DOHH2 (cell line): ENCODE measurements around the gene KLHDC7A.

Experiments
- H3F3A ChIP-seq: fragments of 200-600 bp; sonication (generic), shearing (Covaris generic); 2 replicates; pipeline ENCODE4 v1.6.0; 2016; ENCODE audit warnings: antibody characterized with exemption, mild to moderate bottlenecking; ENCODE audit not compliant: control insufficient read depth, insufficient read depth
- H3K27ac ChIP-seq: fragments of 200-600 bp; sonication (generic); 2 replicates; pipeline ENCODE4 v1.5.1; 2014; ENCODE audit warnings: low read depth, mild to moderate bottlenecking, low read length, moderate library complexity
- H3K27me3 ChIP-seq: fragments of 200-600 bp; sonication (generic); 2 replicates; pipeline ENCODE4 v1.6.1; 2014; ENCODE audit warnings: mild to moderate bottlenecking, low read length, mixed read lengths; ENCODE audit not compliant: control insufficient read depth
- H3K36me3 ChIP-seq: fragments of 200-600 bp; sonication (generic); 2 replicates; pipeline ENCODE4 v1.6.1; 2014; ENCODE audit warnings: mild to moderate bottlenecking, low read length, moderate library complexity, mixed read lengths; ENCODE audit not compliant: control insufficient read depth
- H3K4me1 ChIP-seq: fragments of 200-600 bp; sonication (generic); 2 replicates; pipeline ENCODE4 v1.6.1; 2014; ENCODE audit warnings: mild to moderate bottlenecking, low read length, mixed read lengths; ENCODE audit not compliant: control insufficient read depth
- H3K4me2 ChIP-seq: fragments of 200-600 bp; sonication (generic); 2 replicates; pipeline ENCODE4 v1.6.0; 2014; ENCODE audit warnings: mild to moderate bottlenecking, low read length, moderate library complexity
- H3K4me3 ChIP-seq: fragments of 200-600 bp; sonication (generic); 2 replicates; pipeline ENCODE4 v1.5.1; 2014; ENCODE audit warnings: mild to moderate bottlenecking, low read length, mixed read lengths
- H3K79me2 ChIP-seq: fragments of 200-600 bp; sonication (generic); 2 replicates; pipeline ENCODE4 v1.6.1; 2014; ENCODE audit warnings: mild to moderate bottlenecking, low read length, mixed read lengths; ENCODE audit not compliant: control insufficient read depth
- H3K9me2 ChIP-seq: fragments of 200-600 bp; sonication (generic); replicated peaks from 2 replicates; pipeline ENCODE4 v1.6.1; 2014; ENCODE audit warnings: mild to moderate bottlenecking, low read length, mixed read lengths; ENCODE audit not compliant: control insufficient read depth
- H3K9me3 ChIP-seq: fragments of 200-600 bp; sonication (generic); 2 replicates; pipeline ENCODE4 v1.6.1; 2014; ENCODE audit warnings: antibody characterized with exemption, low read length, mixed read lengths; ENCODE audit not compliant: control insufficient read depth, insufficient read depth
- H4K20me1 ChIP-seq: fragments of 200-600 bp; sonication (generic); 2 replicates; pipeline ENCODE4 v1.6.0; 2014; ENCODE audit warnings: low read depth, mild to moderate bottlenecking, antibody characterized with exemption, low read length, moderate library complexity; ENCODE audit not compliant: control insufficient read depth, insufficient read depth
- CTCF ChIP-seq: fragments of 200-600 bp; sonication (generic); IDR thresholded peaks from one replicate; pipeline ENCODE4 v1.5.1; 2014; ENCODE audit warnings: antibody characterized with exemption, mild to moderate bottlenecking, low read depth, low read length; ENCODE audit not compliant: poor library complexity, severe bottlenecking
- EZH2phosphoT487 ChIP-seq: fragments of 200-600 bp; sonication (generic); IDR thresholded peaks from 2 replicates; pipeline ENCODE4 v1.6.1; 2017; ENCODE audit warnings: borderline replicate concordance, mild to moderate bottlenecking, antibody characterized with exemption, low read length, moderate library complexity, mixed read lengths

KLHDC7A gene

GRCh38 chr1:18479454-18479853 is 1.3 kb upstream of the KLHDC7A start:
- Histone ChIP-seq H4K20me1 (no peaks in the 10 kb centered on the region), H3K27me3 (no peaks in the 10 kb centered on the region; the same call in 1 of the 2 replicates), H3K9me2 (no peaks in the 10 kb centered on the region), H3K4me1 (no peaks in the 10 kb centered on the region), H3K4me2 (no peak overlapping the region), H3K36me3 (no peaks in the 10 kb centered on the region), H3K27ac (no peak overlapping the region), H3K9me3 (no peaks in the 10 kb centered on the region), H3F3A (no peaks in the 10 kb centered on the region), H3K79me2 (no peaks in the 10 kb centered on the region), H3K4me3 (no peak overlapping the region)
- TF ChIP-seq CTCF (no peak), EZH2phosphoT487 (no peak)

- Histone ChIP-seq H4K20me1 (no peaks in the 10 kb centered on the region), H3K4me2 (no peak overlapping the region), H3K9me3 (no peaks in the 10 kb centered on the region), H3K27me3 (no peaks in the 10 kb centered on the region), H3K9me2 (no peaks in the 10 kb centered on the region), H3K79me2 (no peaks in the 10 kb centered on the region), H3K27ac (no peak overlapping the region), H3K4me1 (no peaks in the 10 kb centered on the region), H3K36me3 (no peaks in the 10 kb centered on the region), H3K4me3 (no peak overlapping the region), H3F3A (no peaks in the 10 kb centered on the region)
- TF ChIP-seq CTCF (no peak), EZH2phosphoT487 (no peak)
Measured at GRCh38 chr1:18481190-18481920, 625 bp downstream of the KLHDC7A start.

GRCh38 chr1:18481921-18482701 is 1.4 kb downstream of the KLHDC7A start:
- no peaks in the 10 kb centered on the region for H3K36me3 ChIP-seq
- TF ChIP-seq CTCF (no peak), EZH2phosphoT487 (no peak)
- H3K9me2 ChIP-seq: no peaks in the 10 kb centered on the region
- no peak overlapping the region for H3K27ac ChIP-seq
- H3K4me2 ChIP-seq: no peak overlapping the region
- H3K9me3 ChIP-seq: no peaks in the 10 kb centered on the region
- no peaks in the 10 kb centered on the region for H3K79me2 ChIP-seq
- no peaks in the 10 kb centered on the region for H3K4me1 ChIP-seq
- H3K27me3 ChIP-seq: no peaks in the 10 kb centered on the region
- H4K20me1 ChIP-seq: no peaks in the 10 kb centered on the region
- H3K4me3 ChIP-seq: no peak overlapping the region
- H3F3A ChIP-seq: no peaks in the 10 kb centered on the region
